ENCODE results near the gene SECTM1. TPM values are rescaled to one million over a fixed set of nuclear protein-coding genes. Genes with fewer than 3 reads are reported as not detected.

The SECTM1 gene
- total and polyA plus RNA-seq, 2 experiments from 2014 or later, result 1.4 TPM

DNA sequence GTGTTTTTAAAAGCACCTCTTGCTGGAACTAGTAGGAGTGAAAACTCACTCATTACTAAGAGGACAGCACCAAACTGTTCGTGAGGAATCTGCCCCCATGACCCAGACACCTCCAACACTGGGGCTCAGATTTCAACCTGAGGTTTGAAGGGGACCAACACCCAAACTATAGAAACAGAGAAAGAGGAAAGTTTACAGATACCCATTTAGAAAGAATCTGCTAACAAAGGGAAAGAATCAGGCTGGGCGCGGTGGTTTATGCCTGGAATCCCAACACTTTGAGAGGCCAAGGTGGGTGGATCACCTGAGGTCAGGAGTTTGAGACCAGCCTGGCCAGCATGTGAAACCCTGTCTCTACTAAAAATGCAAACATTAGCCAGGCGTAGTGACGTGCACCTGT, 56.6 kb downstream of the SECTM1 start:
- Histone ChIP-seq H3K9me2 (ENCODE audit: insufficient read depth) (no peaks in the 10 kb centered on the region), H3K4me1 (ENCODE audit: insufficient read depth) (peaks cover 3% of the 10 kb centered on the region), H3K9ac (no peak overlapping the region), H3K36me3 (ENCODE audit: low read depth) (peaks cover under 1% of the 10 kb centered on the region; the same call in 1 of the 2 replicates), H3K9me3 (ENCODE audit: low read depth) (no peaks in the 10 kb centered on the region), H3K79me2 (ENCODE audit: insufficient read depth) (peaks cover 11% of the 10 kb centered on the region), H3K27me3 (replicated peaks; ENCODE audit: insufficient read depth) (no peaks in the 10 kb centered on the region), H3K4me3 (no peak overlapping the region), H3F3A (ENCODE audit: insufficient read depth) (no peaks in the 10 kb centered on the region), H2AFZ (no peak overlapping the region), H3K27ac (no peak overlapping the region), H3K4me2 (ENCODE audit: unreplicated experiment) (no peak overlapping the region), H4K20me1 (ENCODE audit: insufficient read depth) (0 out of 2 replicates have a peak, but pooled peaks cover 1% of the 10 kb centered on the region)
- no peak for TF ChIP-seq EZH2phosphoT487 (IDR thresholded peaks at IDR 0.05; ENCODE audit: insufficient read depth, low read depth)
- 89 to 90% methylated on average over 5 of the region's 5 CpGs for WGBS, 2 experiments (ENCODE audit: low coverage in 1 of 2, low lambda C conversion rate in 2 of 2, missing lambda C conversion rate in 2 of 2)
- DNase-seq, result no peak
- in situ Hi-C loops (cut with MboI), result no loop called here

DNA sequence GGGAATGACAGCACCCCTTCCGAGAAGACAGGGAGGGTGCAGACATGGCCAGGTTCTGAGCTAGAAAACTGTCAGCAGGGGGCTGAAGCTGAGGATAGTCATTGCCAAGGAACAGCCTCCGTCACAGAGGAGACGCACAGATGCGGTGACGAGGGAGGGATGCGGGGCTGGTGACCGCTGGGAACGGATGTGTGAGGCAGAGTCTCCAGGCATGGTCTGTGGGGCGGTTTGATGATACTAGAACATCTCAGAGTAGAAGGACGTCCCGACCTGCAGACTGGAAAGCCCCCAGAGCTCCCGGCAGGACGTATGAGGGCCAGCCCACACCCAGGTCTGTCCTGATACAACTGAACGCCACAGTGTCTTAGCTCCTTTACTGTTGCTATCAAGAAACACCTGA, 58.2 kb downstream of the SECTM1 start:
- Histone ChIP-seq H4K20me1 (ENCODE audit: insufficient read depth) (0 out of 2 replicates have a peak, but pooled peaks cover 10% of the 10 kb centered on the region), H3F3A (ENCODE audit: insufficient read depth) (peaks cover 7% of the 10 kb centered on the region; the same call in 1 of the 2 replicates), H3K27me3 (replicated peaks; ENCODE audit: insufficient read depth) (no peaks in the 10 kb centered on the region), H3K27ac (no peak overlapping the region), H3K4me3 (no peak overlapping the region), H2AFZ (no peak overlapping the region), H3K9me2 (ENCODE audit: insufficient read depth) (no peaks in the 10 kb centered on the region), H3K4me2 (ENCODE audit: unreplicated experiment) (no peak overlapping the region), H3K79me2 (ENCODE audit: insufficient read depth) (peaks cover 27% of the 10 kb centered on the region), H3K9ac (no peak overlapping the region), H3K36me3 (ENCODE audit: low read depth) (peaks cover 7% of the 10 kb centered on the region; the same call in 1 of the 2 replicates), H3K9me3 (ENCODE audit: low read depth) (no peaks in the 10 kb centered on the region), H3K4me1 (ENCODE audit: insufficient read depth) (no peaks in the 10 kb centered on the region)
- DNase-seq, result no peak
- in situ Hi-C loops (cut with MboI), result no loop called here
- WGBS, 2 experiments (ENCODE audit: low coverage in 1 of 2, low lambda C conversion rate in 2 of 2, missing lambda C conversion rate in 2 of 2), result 92 to 94% methylated on average over 14 of the region's 14 CpGs
- TF ChIP-seq EZH2phosphoT487 (IDR thresholded peaks at IDR 0.05; ENCODE audit: insufficient read depth, low read depth) (no peak), EZH2 (IDR thresholded peaks at IDR 0.05; ENCODE audit: insufficient read depth, poor library complexity, severe bottlenecking) (no peak)

GRCh38 chr17:82274134-82275020, 59.2 kb downstream of the SECTM1 start:
- 68 to 70% methylated on average over 27 of the region's 27 CpGs for WGBS, 2 experiments (ENCODE audit: low coverage in 1 of 2, low lambda C conversion rate in 2 of 2, missing lambda C conversion rate in 2 of 2)
- H2AFZ ChIP-seq, result peak overlapping the region; percentile 95

DNA sequence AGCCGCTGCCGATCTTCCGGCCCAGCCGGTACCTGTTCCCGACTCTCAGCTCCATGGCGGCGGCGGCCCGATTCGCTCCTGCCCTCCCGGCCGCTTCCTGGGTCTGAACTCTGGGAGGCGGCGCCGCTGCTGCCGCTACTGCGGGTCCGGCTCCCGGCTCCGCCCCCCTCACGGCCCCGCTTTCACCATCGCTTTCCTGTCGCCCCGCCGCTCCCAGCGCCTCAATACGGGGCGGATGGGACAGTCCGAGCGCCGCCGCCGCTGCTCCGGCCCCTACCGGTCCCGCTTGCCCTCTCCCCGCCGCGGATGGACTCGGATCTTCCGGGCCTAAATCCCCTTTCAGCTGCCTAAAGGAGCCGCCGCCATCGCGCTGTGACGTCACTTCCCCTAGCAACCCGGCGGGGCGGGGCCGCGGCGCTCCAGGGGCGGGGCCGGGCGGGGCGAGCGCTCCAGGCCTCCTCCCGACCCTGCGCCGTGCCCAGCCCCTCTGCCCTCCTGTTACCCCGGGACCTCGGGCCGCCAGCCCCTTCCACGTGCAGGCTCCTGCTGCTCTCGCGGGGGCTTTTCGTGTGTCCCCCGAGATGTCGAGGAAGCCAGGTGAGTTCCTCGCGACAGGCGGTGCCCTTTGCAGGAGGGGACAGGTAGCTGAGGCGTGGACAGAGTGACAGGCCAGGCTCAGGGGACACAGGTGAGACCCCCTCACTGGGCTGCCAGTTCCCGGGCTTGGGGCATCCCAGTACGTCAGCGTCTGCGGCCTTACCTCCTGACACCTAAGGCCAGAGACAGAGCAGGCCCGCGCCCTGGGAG, 60.0 kb downstream of the SECTM1 start, which contains the start of gene CSNK1D:
Gene CSNK1D, minus strand, starts transcription at position 374 of the 807 bp plus-strand sequence. Its CDS starts 319 bp downstream, at position 55.
- Histone ChIP-seq H3K9me2 (ENCODE audit: insufficient read depth) (no peaks in the 10 kb centered on the region), H2AFZ (peak within 1 kb of the TSS; percentile 95), H3K9ac (peak within 1 kb of the TSS; percentile 97), H3K4me2 (ENCODE audit: unreplicated experiment) (peak within 1 kb of the TSS; percentile 92), H3K4me3 (peak within 1 kb of the TSS; percentile 90), H3K27ac (peak within 1 kb of the TSS; percentile 87), H3K9me3 (ENCODE audit: low read depth) (no peaks in the 10 kb centered on the region), H3F3A (ENCODE audit: insufficient read depth) (peaks cover 20% of the 10 kb centered on the region), H3K79me2 (ENCODE audit: insufficient read depth) (peaks cover 45% of the 10 kb centered on the region), H3K36me3 (ENCODE audit: low read depth) (peaks cover 7% of the 10 kb centered on the region; the same call in 1 of the 2 replicates), H3K27me3 (replicated peaks; ENCODE audit: insufficient read depth) (no peaks in the 10 kb centered on the region), H4K20me1 (ENCODE audit: insufficient read depth) (peaks cover 19% of the 10 kb centered on the region; the same call in 1 of the 2 replicates), H3K4me1 (ENCODE audit: insufficient read depth) (no peaks in the 10 kb centered on the region)
- no peak for TF ChIP-seq EZH2 (IDR thresholded peaks at IDR 0.05; ENCODE audit: insufficient read depth, poor library complexity, severe bottlenecking)
- TF ChIP-seq EZH2phosphoT487 (IDR thresholded peaks at IDR 0.05; ENCODE audit: insufficient read depth, low read depth), result no peak
- peak; percentile 96 for DNase-seq
- 5 to 10% methylated on average over 44 to 65 of the region's 80 CpGs for WGBS, 2 experiments (ENCODE audit: low coverage in 1 of 2, low lambda C conversion rate in 2 of 2, missing lambda C conversion rate in 2 of 2)
- in situ Hi-C loops (cut with MboI), result no loop called here

More at GRCh38 chr17:82274134-82275020, 59.2 kb downstream of the SECTM1 start:
- H3K27ac ChIP-seq, result no peak overlapping the region
- H3K4me1 ChIP-seq (ENCODE audit: insufficient read depth), result no peaks in the 10 kb centered on the region
- H3K79me2 ChIP-seq (ENCODE audit: insufficient read depth), result peaks cover 37% of the 10 kb centered on the region
- H3K4me2 ChIP-seq (ENCODE audit: unreplicated experiment), result peak overlapping the region; percentile 87
- H3K36me3 ChIP-seq (ENCODE audit: low read depth), result peaks cover 7% of the 10 kb centered on the region; the same call in 1 of the 2 replicates
- peaks cover 16% of the 10 kb centered on the region; the same call in 1 of the 2 replicates for H4K20me1 ChIP-seq (ENCODE audit: insufficient read depth)
- no peak for DNase-seq
- H3F3A ChIP-seq (ENCODE audit: insufficient read depth), result peaks cover 11% of the 10 kb centered on the region; the same call in 1 of the 2 replicates
- H3K9me3 ChIP-seq (ENCODE audit: low read depth), result no peaks in the 10 kb centered on the region
- in situ Hi-C loops (cut with MboI), result no loop called here
- H3K9ac ChIP-seq, result peak overlapping the region; percentile 97
- TF ChIP-seq EZH2 (IDR thresholded peaks at IDR 0.05; ENCODE audit: insufficient read depth, poor library complexity, severe bottlenecking), result no peak
- TF ChIP-seq EZH2phosphoT487 (IDR thresholded peaks at IDR 0.05; ENCODE audit: insufficient read depth, low read depth), result no peak
- peak overlapping the region; percentile 90 for H3K4me3 ChIP-seq
- H3K9me2 ChIP-seq (ENCODE audit: insufficient read depth), result no peaks in the 10 kb centered on the region
- H3K27me3 ChIP-seq (replicated peaks; ENCODE audit: insufficient read depth), result no peaks in the 10 kb centered on the region

Measured in GM23248 (cell line).